Measurements from ENCODE around the gene RPL7A.

Gene RPL7A

DNA sequence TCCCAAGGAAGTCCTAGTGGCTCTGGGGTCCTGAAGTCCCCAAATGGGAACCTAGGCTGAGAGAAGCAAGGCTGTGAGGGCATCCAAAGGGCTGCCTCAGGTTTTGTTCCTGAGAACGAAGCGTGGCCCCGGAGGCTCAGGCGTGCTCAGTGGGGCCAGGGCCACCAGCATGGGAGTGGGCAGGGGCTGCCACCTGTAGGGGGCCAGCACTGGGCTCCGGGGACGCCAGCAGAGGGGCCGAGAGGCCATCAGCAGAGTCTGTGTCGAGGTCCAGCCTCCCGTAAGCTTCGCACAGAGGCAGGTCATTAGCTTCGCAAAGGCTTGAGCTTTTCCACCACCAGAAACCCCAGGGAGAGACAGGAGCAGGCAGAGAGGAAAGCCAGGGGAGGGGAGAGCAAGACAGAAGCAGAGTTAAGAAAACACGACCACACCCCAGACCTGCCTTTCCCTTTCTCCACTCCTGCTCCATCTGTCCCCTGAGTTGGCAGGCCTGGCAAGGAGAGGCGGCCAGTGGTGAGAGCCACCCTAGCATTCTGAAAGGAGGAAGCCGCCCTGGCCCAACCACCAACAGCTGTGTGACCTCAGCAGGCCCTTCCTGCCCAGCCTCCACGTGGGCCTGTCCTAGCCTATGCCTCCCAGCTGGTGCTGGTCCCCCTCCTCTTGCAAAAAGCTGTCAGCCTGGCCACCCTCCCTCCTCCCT lies 6.5 kb upstream of the RPL7A start:
- H3K27ac ChIP-seq: peak overlapping the region; percentile 21
- TF ChIP-seq CTCF (conservative IDR thresholded peaks at IDR 0.05; ENCODE audit: low read depth): no peak
- ChIA-PET CTCF (interaction anchor here (0.5 to 2.0 kb wide), 7 partner anchors 9 to 145 kb away, joined by 3 to 11 read pairs (median 3); partner anchors contain the start of genes SURF1 and SURF2), POLR2A (ENCODE audit: low non-redundant PET) (no interaction called here)
- DNase-seq (ENCODE audit: low spot score): no peak

DNA sequence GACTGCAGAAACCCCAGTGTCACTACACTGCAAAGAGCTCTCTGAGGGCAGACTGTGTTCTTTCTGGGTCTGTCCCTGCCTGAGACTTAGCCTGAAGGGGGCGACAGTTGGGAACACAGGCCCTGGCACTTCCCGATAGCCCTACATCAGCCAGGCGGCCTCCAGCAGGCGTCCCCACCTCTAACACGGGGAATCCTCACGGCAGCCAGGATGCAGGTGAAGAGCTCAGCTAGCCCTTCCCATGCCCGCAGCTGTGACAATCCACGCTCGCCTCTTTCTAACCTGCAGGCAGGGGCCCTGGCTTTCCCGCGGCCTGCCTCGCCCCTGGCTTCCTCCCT lies 6.0 kb upstream of the RPL7A start:
- POLR2A ChIA-PET (ENCODE audit: low non-redundant PET): no interaction called here
- TF ChIP-seq CTCF (conservative IDR thresholded peaks at IDR 0.05; ENCODE audit: low read depth): no peak
- peak overlapping the region; percentile 21 for H3K27ac ChIP-seq
- no peak for DNase-seq (ENCODE audit: low spot score)
- CTCF ChIA-PET: interaction anchor here (0.5 to 2.0 kb wide), 7 partner anchors 8 to 144 kb away, joined by 3 to 11 read pairs (median 3); partner anchors contain the start of genes SURF1 and SURF2

DNA sequence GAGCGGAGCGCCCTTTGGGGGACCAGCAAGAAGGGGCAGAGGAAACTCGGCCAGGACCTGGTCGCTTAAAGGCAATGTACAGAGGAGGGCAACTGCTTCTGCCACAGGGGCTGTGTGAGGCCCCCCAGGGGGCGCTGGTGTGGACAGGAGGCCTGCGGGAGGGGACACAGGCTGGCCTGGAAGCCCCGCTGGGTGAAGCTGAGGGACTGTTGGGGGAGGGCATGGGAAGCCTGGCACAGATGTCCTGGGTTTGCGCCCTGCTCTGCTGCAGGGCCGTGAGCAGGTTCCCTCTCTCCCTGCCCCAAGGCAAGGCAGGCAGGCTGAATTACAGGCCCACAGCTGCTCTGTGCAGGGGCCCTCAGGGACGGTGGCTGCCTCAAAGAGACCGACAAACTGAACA lies 5.4 kb upstream of the RPL7A start:
- POLR2A ChIA-PET (ENCODE audit: low non-redundant PET): interaction anchor here (0.6 kb wide), 1 partner anchor 8 kb away, joined by 3 read pairs; no protein-coding TSS in a partner anchor
- no peak for DNase-seq (ENCODE audit: low spot score)
- CTCF ChIA-PET: interaction anchor here (0.7 to 2.0 kb wide), 6 partner anchors 13 to 157 kb away, joined by 3 to 11 read pairs (median 4); partner anchors contain the start of genes SURF1 and SURF2
- H3K27ac ChIP-seq: peak overlapping the region; percentile 21
- no peak for TF ChIP-seq CTCF (conservative IDR thresholded peaks at IDR 0.05; ENCODE audit: low read depth)

DNA sequence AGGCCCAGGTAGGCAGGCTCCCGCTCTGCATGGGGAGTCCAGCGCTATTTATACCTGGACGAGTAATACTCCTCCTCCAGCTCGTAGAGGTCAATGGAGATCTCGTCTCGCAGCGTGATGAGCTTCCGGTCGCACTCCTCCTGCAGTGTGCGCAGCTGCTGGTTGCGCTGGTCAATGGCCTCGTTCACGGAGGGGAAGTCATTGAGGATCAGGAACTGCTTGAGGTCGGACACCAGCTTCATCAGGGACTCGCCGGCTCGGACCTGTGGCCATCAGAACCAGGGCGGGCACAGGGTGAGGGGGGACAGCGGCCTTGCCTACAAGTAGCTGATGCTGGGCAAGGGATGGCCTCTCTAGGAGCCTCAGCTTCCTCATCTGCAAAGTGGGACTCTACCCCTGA lies 3.9 kb upstream of the RPL7A start:
- peak overlapping the region; percentile 21; the same call in 1 of the 2 replicates for H3K27ac ChIP-seq
- CTCF ChIA-PET: interaction anchor here (0.5 kb wide), 1 partner anchor 186 kb away, joined by 3 read pairs; no protein-coding TSS in a partner anchor
- POLR2A ChIA-PET (ENCODE audit: low non-redundant PET): no interaction called here
- no peak for TF ChIP-seq CTCF (conservative IDR thresholded peaks at IDR 0.05; ENCODE audit: low read depth)
- no peak for DNase-seq (ENCODE audit: low spot score)

DNA sequence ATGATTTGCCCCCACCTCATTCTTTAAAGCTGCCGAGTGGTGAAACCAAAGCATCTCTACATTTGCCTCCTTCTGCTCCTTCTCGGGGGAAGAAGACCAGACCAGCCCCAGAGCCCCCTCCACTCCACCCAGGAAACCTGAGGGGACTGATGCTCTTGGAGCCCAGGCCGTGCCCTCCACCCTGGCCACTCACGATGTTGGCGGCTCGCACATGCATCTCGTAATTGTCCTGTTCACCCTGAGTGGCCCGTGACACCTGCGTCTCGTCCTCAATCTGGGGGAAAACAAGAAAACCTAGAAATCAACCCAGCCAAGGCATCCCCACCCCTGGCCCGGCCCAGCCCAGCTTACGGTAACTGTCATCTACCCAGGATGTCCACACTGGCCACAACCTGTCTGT lies 3.0 kb upstream of the RPL7A start:
- peak overlapping the region; percentile 93; the same call in 1 of the 2 replicates for H3K27ac ChIP-seq
- TF ChIP-seq CTCF (conservative IDR thresholded peaks at IDR 0.05; ENCODE audit: low read depth): no peak
- no peak for DNase-seq (ENCODE audit: low spot score)
- POLR2A ChIA-PET (ENCODE audit: low non-redundant PET): no interaction called here
- CTCF ChIA-PET: no interaction called here

- TF ChIP-seq CTCF (conservative IDR thresholded peaks at IDR 0.05; ENCODE audit: low read depth): no peak
- peak overlapping the region; percentile 93 for H3K27ac ChIP-seq
- CTCF ChIA-PET: interaction anchor here (0.6 to 1.1 kb wide), 3 partner anchors 12 to 142 kb away, joined by 3 to 5 read pairs (median 4); no protein-coding TSS in a partner anchor
- POLR2A ChIA-PET (ENCODE audit: low non-redundant PET): no interaction called here
- no peak for DNase-seq (ENCODE audit: low spot score)
Measured at GRCh38 chr9:133345596-133345995, 2.4 kb upstream of the RPL7A start.
